Gastrocnemius medialis (tissue), 4 donors: Measurements from ENCODE around the gene SNCAIP. TPM values are rescaled to one million over a fixed set of nuclear protein-coding genes. Genes with fewer than 3 reads are reported as not detected.

Experiments used
- ATAC-seq, 2 donors: fragments of 150-250 bp; one replicate each; pipeline ENCODE4 v1.9.1; 2016
- DNase-seq, 2 donors: peaks; one replicate each; pipeline ENCODE4 v3.0.0-alpha.2; 2019
- H3K27ac ChIP-seq, 4 donors: fragments of 200-600 bp; sonication (generic); 1 replicate in 1 of 4; 2 replicates in 3 of 4; pipeline ENCODE4 v1.5.1; 2016 to 2018; ENCODE audit warnings: mild to moderate bottlenecking in 2 of 4, moderate library complexity in 1 of 4
- H3K27me3 ChIP-seq, 3 donors: fragments of 200-600 bp; sonication (generic) in 2 of 3; 1 replicate in 1 of 3; 2 replicates in 2 of 3; pipeline versions ENCODE4 v1.5.1 to v1.6.0; 2016 to 2019; ENCODE audit warnings: mild to moderate bottlenecking in 1 of 3, moderate library complexity in 1 of 3
- H3K36me3 ChIP-seq, 2 donors: fragments of 200-600 bp; sonication (generic) in 1 of 2; one replicate each; pipeline ENCODE4 v1.5.1; 2017 to 2018
- H3K4me1 ChIP-seq, 2 donors: fragments of 200-600 bp; sonication (generic) in 1 of 2; one replicate each; pipeline ENCODE4 v1.5.1; 2016 to 2017; ENCODE audit warnings: mild to moderate bottlenecking in 2 of 2
- H3K4me3 ChIP-seq, 4 donors: fragments of 200-600 bp; sonication (generic) in 3 of 4; 1 replicate in 1 of 4; 2 replicates in 3 of 4; pipeline ENCODE4 v1.5.1; 2016 to 2019; ENCODE audit warnings: mild to moderate bottlenecking in 2 of 4
- H3K9me3 ChIP-seq, 3 donors: fragments of 200-600 bp; sonication (generic) in 2 of 3; 1 replicate in 1 of 3; 2 replicates in 2 of 3; pipeline ENCODE4 v1.5.1; 2016 to 2019
- POLR2A ChIP-seq, 2 donors: fragments of 450-650 bp; IDR thresholded peaks; one replicate each; pipeline ENCODE4 v1.6.1; 2017; ENCODE audit warnings: antibody characterized with exemption in 2 of 2, mild to moderate bottlenecking in 2 of 2, moderate library complexity in 2 of 2
- in situ Hi-C, 4 donors: fragments of 200-750 bp; cut with MboI; loops; one replicate each; pipeline versions ENCODE4 v1.15.0 to v1.8.0; 2017; ENCODE audit warnings: low sequenced_read_pairs in 4 of 4
- intact Hi-C: fragments of 100-400 bp; cut with DNase I; formaldehyde crosslinking; loops from one replicate; pipeline ENCODE4 v1.15.1; 2023; ENCODE audit warnings: low total_unique reads
- total RNA-seq, 4 donors: library from RNA; depleted of rRNA; stranded (reverse); fragments of >200 nt; gene quantifications; one replicate each; pipeline versions ENCODE4 v1.1.0 to v1.2.3, GENCODE V29; 2016
- TF ChIP-seq, protein P1 (sequence below), 5 experiments: fragments of 450-650 bp in 3 of 5; fragments of 200-600 bp in 2 of 5; sonication (generic) in 2 of 5; IDR thresholded peaks in 4 of 5; conservative IDR thresholded peaks in 1 of 5; 1 replicate in 4 of 5; 2 replicates in 1 of 5; pipeline ENCODE4 v1.5.1; 2016 to 2019; ENCODE audit warnings: antibody characterized with exemption in 5 of 5, mild to moderate bottlenecking in 3 of 5, moderate library complexity in 3 of 5

The SNCAIP gene
- total RNA-seq, 4 donors from 2014 or later: 0.22 to 3.1 (median 0.53) TPM

DNA sequence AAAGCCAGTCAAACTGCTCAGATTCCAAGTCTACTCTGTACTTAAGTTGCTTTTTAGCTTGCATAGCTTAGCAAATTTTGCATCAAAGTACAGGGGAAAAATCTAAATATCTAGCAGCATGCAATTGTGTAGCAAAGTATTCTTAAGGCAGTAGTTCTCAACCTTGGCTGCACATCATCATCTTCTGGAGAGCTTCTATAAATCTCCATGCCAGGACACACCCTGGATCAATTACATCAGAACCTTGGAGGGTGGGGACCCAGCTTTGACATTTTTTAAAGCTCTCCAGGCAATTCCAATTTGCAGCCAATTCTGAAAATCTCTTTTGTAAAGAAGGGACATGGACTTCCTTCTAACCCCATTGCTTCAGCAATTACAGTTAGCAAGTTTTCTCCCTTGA, 187.5 kb downstream of the SNCAIP start:
- Histone ChIP-seq H3K9me3 (no peaks in the 10 kb centered on the region), H3K27me3 (no peaks in the 10 kb centered on the region), H3K4me3 (no peak overlapping the region), H3K36me3 (no peaks in the 10 kb centered on the region), H3K27ac (no peak overlapping the region), H3K4me1 (no peaks in the 10 kb centered on the region)
- in situ Hi-C loops (no loop called here), intact Hi-C loops (no loop called here)
- no peak for TF ChIP-seq POLR2A (IDR thresholded peaks at IDR 0.05)
- TF ChIP-seq, protein P1, sequence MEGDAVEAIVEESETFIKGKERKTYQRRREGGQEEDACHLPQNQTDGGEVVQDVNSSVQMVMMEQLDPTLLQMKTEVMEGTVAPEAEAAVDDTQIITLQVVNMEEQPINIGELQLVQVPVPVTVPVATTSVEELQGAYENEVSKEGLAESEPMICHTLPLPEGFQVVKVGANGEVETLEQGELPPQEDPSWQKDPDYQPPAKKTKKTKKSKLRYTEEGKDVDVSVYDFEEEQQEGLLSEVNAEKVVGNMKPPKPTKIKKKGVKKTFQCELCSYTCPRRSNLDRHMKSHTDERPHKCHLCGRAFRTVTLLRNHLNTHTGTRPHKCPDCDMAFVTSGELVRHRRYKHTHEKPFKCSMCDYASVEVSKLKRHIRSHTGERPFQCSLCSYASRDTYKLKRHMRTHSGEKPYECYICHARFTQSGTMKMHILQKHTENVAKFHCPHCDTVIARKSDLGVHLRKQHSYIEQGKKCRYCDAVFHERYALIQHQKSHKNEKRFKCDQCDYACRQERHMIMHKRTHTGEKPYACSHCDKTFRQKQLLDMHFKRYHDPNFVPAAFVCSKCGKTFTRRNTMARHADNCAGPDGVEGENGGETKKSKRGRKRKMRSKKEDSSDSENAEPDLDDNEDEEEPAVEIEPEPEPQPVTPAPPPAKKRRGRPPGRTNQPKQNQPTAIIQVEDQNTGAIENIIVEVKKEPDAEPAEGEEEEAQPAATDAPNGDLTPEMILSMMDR (IDR thresholded peaks at IDR 0.05 in 4 of 5, conservative IDR thresholded peaks at IDR 0.05 in 1 of 5): no peak
- peak; percentile 24 to 30 for ATAC-seq
- no peak for DNase-seq

DNA sequence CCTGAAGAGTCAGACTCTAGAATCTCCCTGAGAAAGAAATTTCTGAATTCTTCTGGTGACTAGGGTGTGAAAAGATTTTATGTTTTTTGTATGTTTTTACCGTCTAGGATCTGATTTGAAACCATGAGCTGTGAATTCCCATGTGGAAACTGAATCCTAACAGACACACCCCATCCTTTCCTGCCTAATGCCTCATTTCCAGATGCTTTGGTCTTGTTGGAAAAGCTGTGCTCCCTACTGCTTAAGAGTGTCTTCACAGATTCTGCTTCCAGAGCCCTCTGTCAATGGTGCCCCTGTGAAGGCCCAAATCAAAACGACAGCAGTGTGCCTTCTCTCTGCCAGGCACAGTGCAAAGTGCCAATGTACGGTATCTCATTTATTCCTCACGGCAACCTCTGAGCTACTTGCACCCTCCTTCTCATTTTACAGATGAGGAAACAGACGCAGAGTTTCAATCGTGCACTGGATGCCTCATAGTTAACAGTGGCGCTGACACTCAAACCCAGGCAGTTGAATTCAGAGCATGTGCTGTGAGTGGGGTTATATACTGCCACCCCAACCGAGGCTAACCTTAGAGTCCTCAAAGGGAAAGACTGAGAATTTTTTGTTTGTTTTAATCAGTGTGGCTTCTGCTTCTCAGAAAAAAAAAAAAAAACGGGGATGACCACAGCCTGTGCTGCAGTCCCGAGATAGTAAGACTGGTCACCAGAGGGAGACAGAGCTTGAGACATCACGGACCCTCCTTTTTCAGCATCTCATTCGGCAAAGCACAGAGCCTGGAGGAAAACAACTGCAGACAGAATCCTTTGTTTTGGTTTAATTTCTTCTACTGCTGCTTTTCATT, 188.4 kb downstream of the SNCAIP start:
- Histone ChIP-seq H3K4me1 (no peaks in the 10 kb centered on the region), H3K36me3 (no peaks in the 10 kb centered on the region), H3K9me3 (no peaks in the 10 kb centered on the region), H3K27me3 (no peaks in the 10 kb centered on the region), H3K27ac (no peak overlapping the region), H3K4me3 (no peak overlapping the region)
- in situ Hi-C loops (loop anchor here in 3 of 4 donors (25.0 kb wide), 2 partner anchors 862 to 1112 kb away; no protein-coding TSS in a partner anchor), intact Hi-C loops (no loop called here)
- ATAC-seq (peak in 1 of 2 donors; percentile 27), DNase-seq (no peak)
- TF ChIP-seq POLR2A (IDR thresholded peaks at IDR 0.05): no peak
- TF ChIP-seq, protein P1 (IDR thresholded peaks at IDR 0.05 in 4 of 5, conservative IDR thresholded peaks at IDR 0.05 in 1 of 5): peak in 2 of 5 experiments; percentile 17 to 25

DNA sequence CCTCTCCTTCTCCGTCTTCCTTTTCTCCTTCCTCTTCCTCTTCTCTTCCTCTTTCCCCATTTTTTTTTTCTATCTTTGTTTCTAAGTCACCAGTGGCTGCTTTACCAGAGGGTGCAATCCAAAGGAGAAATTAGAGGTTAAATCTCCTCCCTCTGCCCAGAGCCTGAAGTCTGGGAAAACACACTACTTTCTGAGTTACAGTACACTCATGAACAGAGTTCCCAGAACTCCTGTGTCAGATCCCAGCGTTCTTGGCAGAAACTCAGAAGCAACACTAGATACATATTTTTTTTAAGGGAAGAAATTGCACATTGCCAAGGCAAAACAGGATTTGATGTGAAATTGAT, 189.0 kb downstream of the SNCAIP start:
- H3K27ac ChIP-seq: no peak overlapping the region
- intact Hi-C loops: no loop called here

DNA sequence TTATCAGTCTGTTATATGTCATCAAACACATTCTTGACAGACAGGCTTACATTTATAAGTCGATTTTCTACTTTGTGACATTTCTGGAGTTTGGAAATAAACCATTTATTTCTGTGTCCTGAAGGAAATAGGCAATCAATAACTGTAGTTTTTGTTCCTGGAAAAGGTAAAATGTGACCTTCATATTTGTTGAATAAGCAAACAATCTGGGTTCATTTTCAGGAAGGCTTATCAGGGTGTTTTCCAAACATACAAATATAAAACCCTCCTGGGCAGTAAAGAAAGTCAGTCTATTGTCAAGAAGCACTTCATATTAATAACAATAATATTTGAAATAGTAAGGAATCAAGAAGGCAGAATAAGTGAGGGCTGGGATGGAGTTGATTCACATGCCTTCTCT, 195.0 kb downstream of the SNCAIP start:
- no peak for TF ChIP-seq POLR2A (IDR thresholded peaks at IDR 0.05)
- TF ChIP-seq, protein P1 (IDR thresholded peaks at IDR 0.05 in 4 of 5, conservative IDR thresholded peaks at IDR 0.05 in 1 of 5): no peak
- no peak overlapping the region for H3K4me3 ChIP-seq
- no peak for ATAC-seq
- no peaks in the 10 kb centered on the region for H3K36me3 ChIP-seq
- no peak for DNase-seq
- intact Hi-C loops (no loop called here), in situ Hi-C loops (loop anchor here in 3 of 4 donors (25.0 kb wide), 2 partner anchors 855 to 1105 kb away; no protein-coding TSS in a partner anchor)
- no peaks in the 10 kb centered on the region for H3K27me3 ChIP-seq
- no peaks in the 10 kb centered on the region for H3K9me3 ChIP-seq
- H3K27ac ChIP-seq: no peak overlapping the region
- H3K4me1 ChIP-seq: no peaks in the 10 kb centered on the region

More for the DNA sequence above, 189.0 kb downstream of the SNCAIP start:
- TF ChIP-seq, protein P1 (IDR thresholded peaks at IDR 0.05 in 4 of 5, conservative IDR thresholded peaks at IDR 0.05 in 1 of 5): no peak
- TF ChIP-seq POLR2A (IDR thresholded peaks at IDR 0.05): no peak
- DNase-seq: no peak
- Histone ChIP-seq H3K36me3 (no peaks in the 10 kb centered on the region), H3K9me3 (no peaks in the 10 kb centered on the region), H3K27me3 (no peaks in the 10 kb centered on the region), H3K4me3 (no peak overlapping the region), H3K4me1 (no peaks in the 10 kb centered on the region)
- in situ Hi-C loops: loop anchor here in 3 of 4 donors (25.0 kb wide), 2 partner anchors 861 to 1111 kb away; no protein-coding TSS in a partner anchor
- ATAC-seq: no peak
